Thoracic aorta (tissue), 2 donors: Measurements from ENCODE around the gene LARP4. TPM values are rescaled to one million over a fixed set of nuclear protein-coding genes. Genes with fewer than 3 reads are reported as not detected.

ENCODE experiments used
- ATAC-seq: fragments of 150-250 bp; one replicate; pipeline ENCODE4 v1.8.0; 2017; ENCODE audit warnings: low read depth; ENCODE audit not compliant: insufficient number of reproducible peaks, low FRiP score
- DNase-seq: peaks from one replicate; pipeline ENCODE4 v3.0.0-alpha.2; 2020; ENCODE audit warnings: low spot score
- H3K27ac ChIP-seq, 2 donors: fragments of 200-600 bp; sonication (generic); 1 replicate in 1 of 2; 2 replicates in 1 of 2; pipeline ENCODE4 v1.5.1; 2016; ENCODE audit warnings: mild to moderate bottlenecking in 2 of 2, moderate library complexity in 2 of 2
- H3K27me3 ChIP-seq: fragments of 200-600 bp; sonication (generic); replicated peaks from 2 replicates; pipeline ENCODE4 v1.6.0; 2016; ENCODE audit warnings: mild to moderate bottlenecking; ENCODE audit not compliant: insufficient read depth
- H3K36me3 ChIP-seq: fragments of 200-600 bp; sonication (generic); one replicate; pipeline ENCODE4 v1.5.1; 2016
- H3K4me1 ChIP-seq, 2 donors: fragments of 200-600 bp; sonication (generic); 1 replicate in 1 of 2; 2 replicates in 1 of 2; pipeline versions ENCODE4 v1.5.1 to v1.6.0; 2016; ENCODE audit warnings: low read depth in 2 of 2, mild to moderate bottlenecking in 1 of 2; ENCODE audit not compliant: control insufficient read depth in 1 of 2
- H3K4me3 ChIP-seq: fragments of 200-600 bp; sonication (generic); 2 replicates; pipeline ENCODE4 v1.5.1; 2016; ENCODE audit warnings: mild to moderate bottlenecking
- H3K9me3 ChIP-seq: fragments of 200-600 bp; sonication (generic); 2 replicates; pipeline ENCODE4 v1.5.1; 2016
- CTCF ChIP-seq: fragments of 200-600 bp; sonication (generic); IDR thresholded peaks from one replicate; pipeline ENCODE4 v1.5.1; 2019; ENCODE audit warnings: antibody characterized with exemption
- total RNA-seq, 2 donors: library from RNA; depleted of rRNA; stranded (reverse); fragments of >200 nt; gene quantifications; one replicate each; pipeline versions ENCODE4 v1.1.0 to v1.2.3, GENCODE V29; 2016

The LARP4 gene
- total RNA-seq, 2 donors from 2014 or later: 13.1 to 73.5 TPM

- no peaks in the 10 kb centered on the region for H3K4me1 ChIP-seq
- no peaks in the 10 kb centered on the region for H3K36me3 ChIP-seq
- no peak for DNase-seq
- H3K9me3 ChIP-seq: no peaks in the 10 kb centered on the region
- H3K27me3 ChIP-seq: no peaks in the 10 kb centered on the region
- no peak for ATAC-seq
- no peak overlapping the region for H3K27ac ChIP-seq
- no peak for TF ChIP-seq CTCF
- H3K4me3 ChIP-seq: no peak overlapping the region
These were observed 128.7 kb downstream of the LARP4 start for GRCh38 chr12:50529345-50529744.

Other genes with a start within 250 kb of the LARP4 start
- 10 to 100 TPM; 34.6 to 73.5 TPM for gene CERS5, start 233.5 kb upstream of the LARP4 start, total RNA-seq
- 100 to 1,000 TPM; 103 to 194 TPM for gene LIMA1, start 117.4 kb upstream of the LARP4 start, total RNA-seq
- not detected for gene FAM186A, start 4.3 kb upstream of the LARP4 start, total RNA-seq
- gene DIP2B, start 104.1 kb downstream of the LARP4 start, total RNA-seq: 10 to 100 TPM; 22.3 to 22.9 TPM